HCT116 (cell line): Measurements from ENCODE around the gene PSMD5. TPM values are rescaled to one million over a fixed set of nuclear protein-coding genes. Genes with fewer than 3 reads are reported as not detected.

Experiments used
- ATAC-seq: fragments of 200-7000 bp; cut with Tn5 transposase; 2 replicates; pipeline ENCODE4 v1.9.1; 2020; ENCODE audit warnings: mild to moderate bottlenecking, moderate library complexity
- BruUV-seq: library from RNA; stranded (reverse); fragments of 400-500 nt; replicated peaks from 2 replicates; lab custom pipeline; 2021; lab: Mats Ljungman, UMichigan
- CTCF ChIA-PET: fragments of 300-600 bp; sonication (Branson Sonifier 250); formaldehyde crosslinking; loops from one replicate; lab custom pipeline; 2021; ENCODE audit warnings: antibody characterized with exemption; lab: Charles Lee
- POLR2A ChIA-PET: fragments of 300-600, 350-600 bp; sonication (Branson Sonifier 250); formaldehyde crosslinking; loops from one replicate; lab custom pipeline; 2021; ENCODE audit warnings: antibody characterized with exemption; lab: Charles Lee
- RAD21 ChIA-PET, 2 experiments: fragments of 300-600 bp; sonication (Branson Sonifier 250); formaldehyde crosslinking; loops; one replicate each; lab custom pipeline; 2023; ENCODE audit warnings: low total read pairs in 2 of 2; ENCODE audit not compliant: uncharacterized antibody in 2 of 2, unreplicated experiment in 2 of 2, low non-redundant PET in 1 of 2; lab: Charles Lee
- DNase-seq: peaks from one replicate; pipeline ENCODE4 v3.0.0-alpha.2; 2010; ENCODE audit warnings: low read depth, low spot score
- H2AFZ ChIP-seq: fragments of 200-600 bp; shearing (Covaris generic), sonication (generic); 2 replicates; pipeline ENCODE4 v1.6.1; 2017; ENCODE audit warnings: low read depth, mixed run types, mixed read lengths, antibody characterized with exemption, low read length; ENCODE audit not compliant: poor library complexity, severe bottlenecking
- H3K27ac ChIP-seq: 2 replicates; pipeline ENCODE4 v1.5.1; 2012; ENCODE audit warnings: low read depth, low read length
- H3K27me3 ChIP-seq: fragments of 200-600 bp; sonication (generic); 2 replicates; pipeline ENCODE4 v1.6.1; 2016; ENCODE audit warnings: mixed run types, low read length, mixed read lengths; ENCODE audit not compliant: insufficient read depth
- H3K36me3 ChIP-seq, 2 experiments: fragments of 200-500 bp in 1 of 2; fragments of 200-600 bp in 1 of 2; sonication (Bioruptor generic) in 1 of 2; sonication (generic) in 1 of 2; 2 replicates each; pipeline versions ENCODE4 v1.5.1 to v1.6.1; 2014 to 2016; ENCODE audit warnings: low read length in 2 of 2, inconsistent platforms in 1 of 2, mixed read lengths in 1 of 2, mixed run types in 1 of 2; ENCODE audit not compliant: insufficient read depth in 2 of 2, control insufficient read depth in 1 of 2
- H3K4me1 ChIP-seq, 2 experiments: fragments of 200-600 bp in 1 of 2; sonication (generic) in 1 of 2; 2 replicates each; pipeline versions ENCODE4 v1.5.1 to v1.6.1; 2012 to 2017; ENCODE audit warnings: low read length in 2 of 2, inconsistent platforms in 1 of 2, mild to moderate bottlenecking in 1 of 2, mixed read lengths in 1 of 2, mixed run types in 1 of 2, moderate library complexity in 1 of 2; ENCODE audit not compliant: insufficient read depth in 2 of 2, control insufficient read depth in 1 of 2
- H3K4me2 ChIP-seq: fragments of 200-600 bp; sonication (generic); 2 replicates; pipeline ENCODE4 v1.6.1; 2017; ENCODE audit warnings: mixed run types, low read length, mixed read lengths
- H3K4me3 ChIP-seq, 2 experiments: fragments of 200-600 bp in 1 of 2; sonication (generic) in 1 of 2; replicated peaks in 1 of 2; 2 replicates each; pipeline ENCODE4 v1.5.1; 2011 to 2016; ENCODE audit warnings: low read length in 2 of 2, control low read depth in 1 of 2, low read depth in 1 of 2, mild to moderate bottlenecking in 1 of 2, mixed read lengths in 1 of 2, mixed run types in 1 of 2
- H3K79me2 ChIP-seq: fragments of 200-600 bp; sonication (generic); 2 replicates; pipeline ENCODE4 v1.6.1; 2017; ENCODE audit warnings: mild to moderate bottlenecking, mixed run types, low read length, moderate library complexity, mixed read lengths; ENCODE audit not compliant: insufficient read depth
- H3K9ac ChIP-seq: fragments of 200-600 bp; sonication (generic); 2 replicates; pipeline ENCODE4 v1.6.1; 2016; ENCODE audit warnings: low read length, mixed read lengths
- H3K9me2 ChIP-seq: fragments of 200-600 bp; sonication (generic), shearing (Covaris generic); 2 replicates; pipeline ENCODE4 v1.6.1; 2017; ENCODE audit warnings: mixed run types, mild to moderate bottlenecking, moderate library complexity; ENCODE audit not compliant: insufficient read depth
- H3K9me3 ChIP-seq, 2 experiments: fragments of 200-500 bp in 1 of 2; fragments of 200-600 bp in 1 of 2; sonication (Bioruptor generic) in 1 of 2; sonication (generic) in 1 of 2; 2 replicates each; pipeline ENCODE4 v1.6.1; 2014 to 2017; ENCODE audit warnings: low read length in 2 of 2, mixed read lengths in 2 of 2, inconsistent platforms in 1 of 2, low read depth in 1 of 2, mild to moderate bottlenecking in 1 of 2, mixed run types in 1 of 2, moderate library complexity in 1 of 2; ENCODE audit not compliant: control insufficient read depth in 1 of 2, insufficient read depth in 1 of 2
- H4K20me1 ChIP-seq: fragments of 200-600 bp; sonication (generic), shearing (Covaris generic); 2 replicates; pipeline ENCODE4 v1.6.1; 2017; ENCODE audit warnings: mixed run types, mild to moderate bottlenecking, moderate library complexity; ENCODE audit not compliant: insufficient read depth
- CBX3 ChIP-seq: IDR thresholded peaks from 2 replicates; pipeline ENCODE4 v1.6.1; 2012; ENCODE audit warnings: low read depth
- CTCF ChIP-seq, 3 experiments: fragments of 200-600 bp in 1 of 3; sonication (generic) in 1 of 3; IDR thresholded peaks in 2 of 3; conservative IDR thresholded peaks in 1 of 3; 2 replicates each; pipeline ENCODE4 v1.5.1; 2012 to 2017; ENCODE audit warnings: low read depth in 2 of 3, low read length in 2 of 3, antibody characterized with exemption in 1 of 3, borderline replicate concordance in 1 of 3, control low read depth in 1 of 3, mild to moderate bottlenecking in 1 of 3, mixed read lengths in 1 of 3, mixed run types in 1 of 3, moderate library complexity in 1 of 3; ENCODE audit not compliant: insufficient read depth in 1 of 3
- ELF1 ChIP-seq: IDR thresholded peaks from 2 replicates; pipeline ENCODE4 v1.6.1; 2012; ENCODE audit warnings: low read depth, borderline replicate concordance
- EZH2 ChIP-seq: fragments of 200-600 bp; sonication (generic); IDR thresholded peaks from 2 replicates; pipeline ENCODE4 v1.6.1; 2017; ENCODE audit warnings: antibody characterized with exemption, mixed run types
- EZH2phosphoT487 ChIP-seq: fragments of 200-600 bp; IDR thresholded peaks from 2 replicates; pipeline ENCODE4 v1.6.1; 2018; ENCODE audit warnings: antibody characterized with exemption, borderline replicate concordance
- FOSL1 ChIP-seq: IDR thresholded peaks from 2 replicates; pipeline ENCODE4 v1.6.1; 2012; ENCODE audit warnings: low read depth
- JUND ChIP-seq: IDR thresholded peaks from 2 replicates; pipeline ENCODE4 v1.6.1; 2012
- POLR2A ChIP-seq: IDR thresholded peaks from 2 replicates; pipeline ENCODE4 v1.7.0; 2011; ENCODE audit warnings: borderline replicate concordance; ENCODE audit not compliant: insufficient read depth, insufficient read length; ENCODE audit errors: extremely low read depth
- POLR2AphosphoS5 ChIP-seq: IDR thresholded peaks from 2 replicates; pipeline ENCODE4 v1.6.1; 2011; ENCODE audit warnings: mild to moderate bottlenecking, low read depth, low read length, moderate library complexity
- RAD21 ChIP-seq: IDR thresholded peaks from 2 replicates; pipeline ENCODE4 v1.6.1; 2012; ENCODE audit warnings: low read depth, mild to moderate bottlenecking
- REST ChIP-seq: IDR thresholded peaks from 2 replicates; pipeline ENCODE4 v1.6.1; 2012; ENCODE audit warnings: low read depth
- SIN3A ChIP-seq: IDR thresholded peaks from 2 replicates; pipeline ENCODE4 v1.6.1; 2012; ENCODE audit warnings: low read depth
- SP1 ChIP-seq: IDR thresholded peaks from 2 replicates; pipeline ENCODE4 v1.6.1; 2012; ENCODE audit warnings: low read depth
- SRF ChIP-seq: IDR thresholded peaks from 2 replicates; pipeline ENCODE4 v1.6.1; 2012; ENCODE audit warnings: low read depth
- TCF7L2 ChIP-seq: IDR thresholded peaks from 2 replicates; pipeline ENCODE4 v1.7.0; 2011; ENCODE audit warnings: borderline replicate concordance, inconsistent platforms; ENCODE audit not compliant: insufficient read depth, insufficient read length; ENCODE audit errors: extremely low read depth
- YY1 ChIP-seq: IDR thresholded peaks from 2 replicates; pipeline ENCODE4 v1.6.1; 2011; ENCODE audit warnings: low read length, low read depth, moderate library complexity, mild to moderate bottlenecking; ENCODE audit not compliant: insufficient replicate concordance; ENCODE audit errors: extremely low read depth
- ZBTB33 ChIP-seq: IDR thresholded peaks from 2 replicates; pipeline ENCODE4 v1.6.1; 2011; ENCODE audit warnings: mild to moderate bottlenecking, low read length, moderate library complexity; ENCODE audit not compliant: insufficient replicate concordance; ENCODE audit errors: extremely low read depth
- ZFX ChIP-seq: fragments of 450-650 bp; IDR thresholded peaks from 2 replicates; pipeline ENCODE4 v1.6.1; 2017
- ZNF274 ChIP-seq: fragments of 200-500 bp; sonication (Bioruptor generic); IDR thresholded peaks from 2 replicates; pipeline ENCODE4 v1.6.1; 2014; ENCODE audit warnings: mild to moderate bottlenecking, low read depth, low read length, inconsistent platforms
- intact Hi-C: fragments of 100-400 bp; cut with micrococcal nuclease; formaldehyde crosslinking; loops from 2 replicates; pipeline ENCODE4 v1.10.0; 2022
- total RNA-seq: library from RNA; stranded (reverse); gene quantifications from one replicate; pipeline ENCODE4 v1.2.1, GENCODE V29; 2021; ENCODE audit not compliant: unreplicated experiment
- TF ChIP-seq, protein P1 (sequence below): IDR thresholded peaks from 2 replicates; pipeline ENCODE4 v1.6.1; 2012

PSMD5 gene
- total RNA-seq, 1 experiment from 2014 or later: 64.3 TPM

DNA sequence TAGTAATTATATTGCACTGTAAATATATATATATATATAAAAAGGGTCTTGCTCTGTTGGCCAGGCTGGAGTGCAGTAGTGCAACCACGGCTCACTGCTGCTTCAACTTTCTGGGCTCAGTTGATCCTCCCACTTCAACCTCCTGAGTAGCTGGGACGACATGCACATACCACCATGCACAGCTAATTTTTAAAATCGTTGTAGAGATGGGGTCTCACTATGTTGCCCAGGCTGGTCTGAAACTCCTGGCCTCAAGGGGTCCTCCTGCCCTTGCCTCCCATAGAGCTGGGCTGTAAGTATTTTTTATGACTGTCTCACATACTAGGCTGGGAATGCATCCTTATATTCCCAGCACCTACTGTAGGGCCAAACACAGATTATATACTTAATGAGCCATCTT, 11.9 kb downstream of the PSMD5 start:
- ChIA-PET CTCF (no interaction called here), RAD21 (no interaction called here)

More for the DNA sequence above, 11.9 kb downstream of the PSMD5 start:
- TF ChIP-seq FOSL1 (no peak), CTCF (IDR thresholded peaks at IDR 0.05 in 2 of 3, conservative IDR thresholded peaks at IDR 0.05 in 1 of 3; ENCODE audit: borderline replicate concordance in 1 of 3, insufficient read depth in 1 of 3, low read depth in 2 of 3, low read length in 2 of 3) (no peak), JUND (no peak), ZFX (no peak), ZBTB33 (no peak), REST (no peak), SIN3A (no peak), YY1 (no peak), RAD21 (no peak), EZH2phosphoT487 (no peak), TCF7L2 (no peak), CBX3 (no peak), SRF (no peak), SP1 (no peak), POLR2A (no peak), EZH2 (no peak), ELF1 (no peak), ZNF274 (no peak), POLR2AphosphoS5 (no peak)
- TF ChIP-seq, protein P1, sequence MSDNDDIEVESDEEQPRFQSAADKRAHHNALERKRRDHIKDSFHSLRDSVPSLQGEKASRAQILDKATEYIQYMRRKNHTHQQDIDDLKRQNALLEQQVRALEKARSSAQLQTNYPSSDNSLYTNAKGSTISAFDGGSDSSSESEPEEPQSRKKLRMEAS: no peak
- Histone ChIP-seq H3K4me3 (no peak overlapping the region), H3K9me3 (no peaks in the 10 kb centered on the region), H3K27me3 (no peaks in the 10 kb centered on the region), H3K79me2 (peaks cover 17% of the 10 kb centered on the region; the same call in 1 of the 2 replicates), H3K9me2 (no peaks in the 10 kb centered on the region), H2AFZ (no peak overlapping the region), H3K9ac (no peak overlapping the region), H3K36me3 (peaks cover 15 to 34% of the 10 kb centered on the region in 2 experiments; a peak in 3 of 4 replicates), H3K4me1 (no peaks in the 10 kb centered on the region), H3K27ac (no peak overlapping the region), H3K4me2 (no peak overlapping the region), H4K20me1 (no peaks in the 10 kb centered on the region)
- BruUV-seq: no TSS peak
- ATAC-seq (no peak), DNase-seq (no peak)
- intact Hi-C loops: no loop called here
- POLR2A ChIA-PET: no interaction called here
